Activated B cell treated with CpG ODN at 0.5 μM for 24 hours (primary cell): ENCODE measurements around the gene SPIN2B. TPM values are rescaled to one million over a fixed set of nuclear protein-coding genes. Genes with fewer than 3 reads are reported as not detected.
"Not testable (repeated sequence)": the region's sequence is repeated elsewhere in the genome, so short reads cannot be mapped to it uniquely, and the experiment has no call there.

Experiments
- ATAC-seq: fragments of 200-7000 bp; cut with Tn5 transposase; one replicate; pipeline ENCODE4 v1.10.0; 2021; ENCODE audit warnings: low read depth, mild to moderate bottlenecking, moderate library complexity
- CTCF ChIA-PET: fragments of 350-600 bp; sonication (Branson Sonifier 250); formaldehyde crosslinking; loops from one replicate; lab custom pipeline; 2021; ENCODE audit warnings: antibody characterized with exemption; lab: Charles Lee
- POLR2A ChIA-PET: fragments of 350-600 bp; sonication (Branson Sonifier 250); formaldehyde crosslinking; loops from one replicate; lab custom pipeline; 2021; ENCODE audit warnings: antibody characterized with exemption; lab: Charles Lee
- DNase-seq: peaks from one replicate; pipeline ENCODE4 v3.0.0; 2022
- H3K27ac Mint-ChIP-seq: one replicate; pipeline ENCODE4 v1.8.0; 2020; ENCODE audit warnings: mixed read lengths
- H3K27me3 Mint-ChIP-seq: one replicate; pipeline ENCODE4 v1.8.0; 2021; ENCODE audit warnings: mixed read lengths
- H3K36me3 Mint-ChIP-seq: one replicate; pipeline ENCODE4 v1.8.0; 2021; ENCODE audit warnings: low read depth, mixed read lengths
- H3K4me1 Mint-ChIP-seq: one replicate; pipeline ENCODE4 v1.8.0; 2021; ENCODE audit warnings: mixed read lengths
- H3K4me3 Mint-ChIP-seq: one replicate; pipeline ENCODE4 v1.8.0; 2020; ENCODE audit warnings: mild to moderate bottlenecking, mixed read lengths
- H3K9me3 Mint-ChIP-seq: one replicate; pipeline ENCODE4 v1.8.0; 2020; ENCODE audit warnings: mixed read lengths
- intact Hi-C: fragments of 100-400 bp; cut with micrococcal nuclease; formaldehyde crosslinking; loops from one replicate; pipeline ENCODE4 v1.15.1; 2024
- total RNA-seq: library from RNA; stranded (reverse); gene quantifications from 2 replicates; pipeline ENCODE4 v1.2.3, GENCODE V29; 2022
- TF ChIP-seq, protein P1 (sequence below): fragments of 200-600 bp; IDR thresholded peaks from one replicate; pipeline ENCODE4 v1.8.0; 2022; ENCODE audit warnings: antibody characterized with exemption, mild to moderate bottlenecking

The SPIN2B gene
- total RNA-seq, 1 donor from 2014 or later = 16.2 TPM

DNA sequence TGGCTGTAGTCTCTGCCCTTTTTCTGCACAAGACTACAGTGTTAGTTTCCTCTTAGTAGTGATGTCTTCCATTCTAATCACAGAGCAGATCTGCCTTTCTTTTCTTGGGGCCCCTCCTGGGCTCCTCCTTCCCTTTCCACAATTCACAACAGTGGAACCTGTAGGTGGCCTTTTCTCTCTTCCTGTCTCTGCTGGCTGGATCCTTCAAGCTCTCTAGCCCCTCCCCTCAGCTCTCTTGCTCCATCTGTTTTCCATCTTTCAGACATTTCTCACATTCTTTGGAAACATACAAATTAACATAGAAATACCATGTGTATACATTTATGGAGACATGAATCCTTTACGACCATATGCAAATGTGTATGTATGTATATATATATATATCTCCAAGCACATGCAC lies 16.2 kb upstream of the SPIN2B start:
- ChIA-PET CTCF (no interaction called here), POLR2A (no interaction called here)
- H3K9me3 Mint-ChIP-seq = no peaks in the 10 kb centered on the region
- peaks cover 2% of the 10 kb centered on the region for H3K36me3 Mint-ChIP-seq
- H3K4me1 Mint-ChIP-seq = peaks cover 5% of the 10 kb centered on the region
- DNase-seq = no peak
- no peak overlapping the region for H3K4me3 Mint-ChIP-seq
- H3K27ac Mint-ChIP-seq = no peak overlapping the region
- no peaks in the 10 kb centered on the region for H3K27me3 Mint-ChIP-seq
- intact Hi-C loops = no loop called here
- no peak for ATAC-seq
- TF ChIP-seq, protein P1, sequence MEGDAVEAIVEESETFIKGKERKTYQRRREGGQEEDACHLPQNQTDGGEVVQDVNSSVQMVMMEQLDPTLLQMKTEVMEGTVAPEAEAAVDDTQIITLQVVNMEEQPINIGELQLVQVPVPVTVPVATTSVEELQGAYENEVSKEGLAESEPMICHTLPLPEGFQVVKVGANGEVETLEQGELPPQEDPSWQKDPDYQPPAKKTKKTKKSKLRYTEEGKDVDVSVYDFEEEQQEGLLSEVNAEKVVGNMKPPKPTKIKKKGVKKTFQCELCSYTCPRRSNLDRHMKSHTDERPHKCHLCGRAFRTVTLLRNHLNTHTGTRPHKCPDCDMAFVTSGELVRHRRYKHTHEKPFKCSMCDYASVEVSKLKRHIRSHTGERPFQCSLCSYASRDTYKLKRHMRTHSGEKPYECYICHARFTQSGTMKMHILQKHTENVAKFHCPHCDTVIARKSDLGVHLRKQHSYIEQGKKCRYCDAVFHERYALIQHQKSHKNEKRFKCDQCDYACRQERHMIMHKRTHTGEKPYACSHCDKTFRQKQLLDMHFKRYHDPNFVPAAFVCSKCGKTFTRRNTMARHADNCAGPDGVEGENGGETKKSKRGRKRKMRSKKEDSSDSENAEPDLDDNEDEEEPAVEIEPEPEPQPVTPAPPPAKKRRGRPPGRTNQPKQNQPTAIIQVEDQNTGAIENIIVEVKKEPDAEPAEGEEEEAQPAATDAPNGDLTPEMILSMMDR = no peak

GRCh38 chrX:57137073-57137472 lies 15.7 kb upstream of the SPIN2B start, which contains the start of gene SPIN2A:
TSS of gene SPIN2A (minus strand) at chrX:57137397. CDS start at chrX:57136597, 800 bp downstream.
- POLR2A ChIA-PET, H3K36me3 Mint-ChIP-seq, H3K9me3 Mint-ChIP-seq, H3K4me1 Mint-ChIP-seq, CTCF ChIA-PET, H3K4me3 Mint-ChIP-seq, ATAC-seq, DNase-seq, H3K27ac Mint-ChIP-seq, intact Hi-C loops, H3K27me3 Mint-ChIP-seq: not testable (repeated sequence)

- H3K9me3 Mint-ChIP-seq, H3K36me3 Mint-ChIP-seq, POLR2A ChIA-PET, H3K4me3 Mint-ChIP-seq, H3K27me3 Mint-ChIP-seq, intact Hi-C loops, H3K27ac Mint-ChIP-seq, H3K4me1 Mint-ChIP-seq, CTCF ChIA-PET, ATAC-seq, DNase-seq: not testable (repeated sequence)
These were observed 15.2 kb upstream of the SPIN2B start for GRCh38 chrX:57136589-57136988.

- CTCF ChIA-PET = no interaction called here
- DNase-seq (no peak), ATAC-seq (no peak)
- Mint-ChIP-seq H3K9me3 (no peaks in the 10 kb centered on the region), H3K27ac (no peak overlapping the region), H3K4me3 (no peak overlapping the region), H3K4me1 (no peaks in the 10 kb centered on the region), H3K27me3 (no peaks in the 10 kb centered on the region), H3K36me3 (peaks cover 2% of the 10 kb centered on the region)
- TF ChIP-seq, protein P1 = no peak
- POLR2A ChIA-PET = no interaction called here
- intact Hi-C loops = no loop called here
These were observed 13.9 kb upstream of the SPIN2B start for GRCh38 chrX:57135287-57135686.

- ChIA-PET POLR2A (no interaction called here), CTCF (no interaction called here)
- no peaks in the 10 kb centered on the region for H3K9me3 Mint-ChIP-seq
- no peak overlapping the region for H3K27ac Mint-ChIP-seq
- no peak for ATAC-seq
- H3K27me3 Mint-ChIP-seq = no peaks in the 10 kb centered on the region
- H3K4me3 Mint-ChIP-seq = no peak overlapping the region
- DNase-seq = no peak
- TF ChIP-seq, protein P1 = no peak
- H3K4me1 Mint-ChIP-seq = no peaks in the 10 kb centered on the region
- peaks cover 2% of the 10 kb centered on the region for H3K36me3 Mint-ChIP-seq
- intact Hi-C loops = no loop called here
These were observed 13.4 kb upstream of the SPIN2B start for GRCh38 chrX:57134702-57135101.

- Mint-ChIP-seq H3K4me1 (no peaks in the 10 kb centered on the region), H3K9me3 (no peaks in the 10 kb centered on the region), H3K27me3 (no peaks in the 10 kb centered on the region), H3K27ac (no peak overlapping the region), H3K4me3 (no peak overlapping the region), H3K36me3 (peaks cover 2% of the 10 kb centered on the region)
- ChIA-PET CTCF (no interaction called here), POLR2A (no interaction called here)
- TF ChIP-seq, protein P1 = no peak
- intact Hi-C loops = no loop called here
- ATAC-seq (no peak), DNase-seq (no peak)
These were observed 12.4 kb upstream of the SPIN2B start for GRCh38 chrX:57133706-57134105.

DNA sequence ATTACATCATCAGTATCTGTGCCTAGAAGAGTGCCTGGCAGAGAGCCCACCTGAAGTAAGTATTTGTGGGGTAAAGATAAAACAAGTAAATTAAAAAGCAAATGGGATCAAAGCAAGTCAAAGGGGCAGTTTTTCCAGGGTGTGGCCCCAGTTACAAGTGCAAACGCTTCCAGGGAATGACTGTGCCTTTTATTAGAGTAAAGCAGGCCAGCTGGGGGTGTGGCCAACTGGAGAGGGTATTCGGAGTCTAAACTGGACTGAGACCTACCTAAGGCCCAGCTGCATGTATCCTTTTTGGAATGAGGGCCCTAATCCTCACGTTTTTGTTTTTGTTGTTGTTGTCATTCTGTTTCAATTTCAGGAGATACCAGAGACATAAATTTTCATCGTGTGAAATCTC lies 11.9 kb upstream of the SPIN2B start:
- H3K4me1 Mint-ChIP-seq, POLR2A ChIA-PET, H3K27ac Mint-ChIP-seq, intact Hi-C loops, ATAC-seq, H3K4me3 Mint-ChIP-seq, H3K36me3 Mint-ChIP-seq, DNase-seq, H3K27me3 Mint-ChIP-seq, H3K9me3 Mint-ChIP-seq, CTCF ChIA-PET: not testable (repeated sequence)
